DMS 273 treated with DMSO at 0.1 percent for 48 hours (cell line): Measurements from ENCODE around the gene NAA38.

Source experiments
- DNase-seq: peaks from one replicate; lab custom pipeline; 2025; lab: John Stamatoyannopoulos, UW

NAA38 gene

DNA sequence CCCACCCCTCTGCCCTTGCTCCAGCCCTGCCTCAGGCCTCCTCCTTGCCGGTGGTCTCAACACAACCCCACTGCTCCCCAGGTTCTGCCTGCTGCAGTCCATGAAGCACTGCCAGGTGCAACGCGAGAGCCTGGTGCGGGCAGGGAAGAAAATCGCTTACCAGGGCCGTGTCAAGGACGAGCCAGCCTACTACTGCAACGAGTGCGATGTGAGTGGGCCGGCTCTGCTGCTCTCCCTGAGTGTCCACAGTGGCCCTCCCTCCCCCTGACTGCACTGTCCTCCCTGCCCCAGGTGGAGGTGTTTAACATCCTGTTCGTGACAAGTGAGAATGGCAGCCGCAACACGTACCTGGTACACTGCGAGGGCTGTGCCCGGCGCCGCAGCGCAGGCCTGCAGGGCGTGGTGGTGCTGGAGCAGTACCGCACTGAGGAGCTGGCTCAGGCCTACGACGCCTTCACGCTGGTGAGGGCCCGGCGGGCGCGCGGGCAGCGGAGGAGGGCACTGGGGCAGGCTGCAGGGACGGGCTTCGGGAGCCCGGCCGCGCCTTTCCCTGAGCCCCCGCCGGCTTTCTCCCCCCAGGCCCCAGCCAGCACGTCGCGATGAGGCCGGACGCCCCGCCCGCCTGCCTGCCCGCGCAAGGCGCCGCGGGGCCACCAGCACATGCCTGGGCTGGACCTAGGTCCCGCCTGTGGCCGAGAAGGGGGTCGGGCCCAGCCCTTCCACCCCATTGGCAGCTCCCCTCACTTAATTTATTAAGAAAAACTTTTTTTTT, 4.3 kb downstream of the NAA38 start:
- DNase-seq: no peak

DNA sequence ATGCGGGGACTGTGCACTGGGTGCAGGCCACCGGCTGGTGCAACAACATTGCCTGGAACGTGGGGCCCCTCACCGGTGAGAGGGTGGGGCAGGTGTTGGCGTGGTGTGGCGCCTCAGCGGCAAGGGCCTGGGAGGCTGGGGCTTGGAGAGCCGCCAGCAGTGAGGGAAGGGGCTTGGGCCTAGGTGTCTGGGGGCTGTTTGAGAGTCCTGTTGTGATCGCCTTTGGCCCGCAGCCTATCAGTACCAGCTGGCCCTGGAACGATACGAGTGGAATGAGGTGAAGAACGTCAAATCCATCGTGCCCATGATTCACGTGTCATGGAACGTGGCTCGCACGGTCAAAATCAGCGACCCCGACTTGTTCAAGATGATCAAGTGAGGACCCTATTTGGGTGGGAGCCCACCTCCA, 5.1 kb downstream of the NAA38 start:
- DNase-seq: no peak

DNA sequence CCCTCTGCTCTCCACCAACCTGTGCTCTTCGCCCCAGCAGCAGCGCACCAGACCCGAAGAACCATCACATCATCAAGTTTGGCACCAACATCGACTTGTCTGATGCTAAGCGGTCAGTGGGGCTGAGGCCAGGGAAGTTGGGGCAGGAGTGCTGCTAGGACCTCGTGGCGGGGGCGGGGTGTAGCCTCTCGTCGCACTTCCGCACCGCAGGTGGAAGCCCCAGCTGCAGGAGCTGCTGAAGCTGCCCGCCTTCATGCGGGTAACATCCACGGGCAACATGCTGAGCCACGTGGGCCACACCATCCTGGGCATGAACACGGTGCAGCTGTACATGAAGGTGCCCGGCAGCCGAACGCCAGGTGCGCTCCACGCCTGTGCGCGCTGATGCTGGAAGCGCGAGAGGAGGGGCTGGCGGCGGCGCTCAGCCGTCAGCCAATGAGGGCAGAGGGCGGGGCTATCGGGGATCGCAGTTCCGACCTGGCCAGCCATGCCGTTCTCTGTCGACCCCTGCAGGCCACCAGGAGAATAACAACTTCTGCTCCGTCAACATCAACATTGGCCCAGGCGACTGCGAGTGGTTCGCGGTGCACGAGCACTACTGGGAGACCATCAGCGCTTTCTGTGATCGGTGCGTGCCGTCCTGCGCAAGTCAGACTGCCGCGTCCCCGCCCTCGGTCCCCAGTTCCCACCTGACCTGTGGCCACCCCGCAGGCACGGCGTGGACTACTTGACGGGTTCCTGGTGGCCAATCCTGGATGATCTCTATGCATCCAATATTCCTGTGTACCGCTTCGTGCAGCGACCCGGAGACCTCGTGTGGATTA, 5.7 kb downstream of the NAA38 start:
- DNase-seq: no peak

DNA sequence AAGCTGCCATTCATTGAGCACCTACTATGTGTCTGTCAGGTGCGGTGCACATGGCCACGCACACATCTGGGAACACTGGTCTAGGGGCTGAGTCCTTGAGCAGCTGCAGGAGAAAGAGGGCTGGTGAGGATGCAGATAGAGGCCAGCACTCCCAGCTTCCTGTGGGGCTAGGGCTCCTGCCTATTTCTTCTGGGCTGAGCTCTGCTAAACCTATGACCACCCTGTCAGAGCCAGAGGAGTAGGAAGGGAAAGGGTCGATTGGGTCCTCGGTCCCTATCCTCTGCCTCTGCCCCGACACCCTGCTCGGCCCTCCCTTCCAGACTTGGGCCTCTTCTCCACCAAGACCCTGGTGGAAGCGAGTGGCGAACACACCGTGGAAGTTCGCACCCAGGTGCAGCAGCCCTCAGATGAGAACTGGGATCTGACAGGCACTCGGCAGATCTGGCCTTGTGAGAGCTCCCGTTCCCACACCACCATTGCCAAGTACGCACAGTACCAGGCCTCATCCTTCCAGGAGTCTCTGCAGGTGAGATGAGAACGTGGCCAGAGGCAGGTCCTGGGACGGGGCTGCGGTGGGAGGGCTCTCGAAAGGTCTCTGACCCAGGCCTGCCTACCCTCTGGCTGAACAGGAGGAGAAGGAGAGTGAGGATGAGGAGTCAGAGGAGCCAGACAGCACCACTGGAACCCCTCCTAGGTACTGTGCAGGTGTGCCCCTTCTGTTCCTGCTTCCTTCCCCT, 6.5 kb downstream of the NAA38 start:
- DNase-seq: no peak

DNA sequence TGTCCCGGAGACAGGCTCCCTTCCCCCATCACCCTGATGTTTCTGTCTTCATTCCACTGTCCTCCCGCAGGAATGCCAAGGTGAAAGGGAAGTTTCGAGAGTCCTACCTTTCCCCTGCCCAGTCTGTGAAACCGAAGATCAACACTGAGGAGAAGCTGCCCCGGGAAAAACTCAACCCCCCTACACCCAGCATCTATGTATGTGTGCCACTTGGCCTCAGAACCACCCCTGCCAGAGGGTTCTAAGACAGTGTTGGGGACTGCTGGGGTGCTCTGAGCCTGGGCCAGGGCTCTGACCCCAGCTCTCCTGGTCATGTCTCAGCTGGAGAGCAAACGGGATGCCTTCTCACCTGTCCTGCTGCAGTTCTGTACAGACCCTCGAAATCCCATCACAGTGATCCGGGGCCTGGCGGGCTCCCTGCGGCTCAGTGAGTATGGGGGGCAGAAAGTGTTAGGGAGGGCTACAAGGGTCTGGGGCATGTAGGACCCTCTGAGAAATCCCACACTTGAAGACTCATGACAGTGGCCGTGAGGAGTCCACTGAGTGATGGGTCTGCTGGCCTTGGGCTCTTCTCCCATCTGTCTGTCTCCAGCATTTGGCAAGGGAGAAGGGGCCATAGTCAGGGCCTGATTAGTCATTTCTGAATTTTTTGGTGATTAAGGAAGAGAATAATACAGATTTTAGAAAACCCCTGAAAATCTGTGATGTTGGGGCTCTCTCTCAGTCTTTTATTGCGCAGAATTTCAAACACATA, 7.4 kb downstream of the NAA38 start:
- no peak for DNase-seq

DNA sequence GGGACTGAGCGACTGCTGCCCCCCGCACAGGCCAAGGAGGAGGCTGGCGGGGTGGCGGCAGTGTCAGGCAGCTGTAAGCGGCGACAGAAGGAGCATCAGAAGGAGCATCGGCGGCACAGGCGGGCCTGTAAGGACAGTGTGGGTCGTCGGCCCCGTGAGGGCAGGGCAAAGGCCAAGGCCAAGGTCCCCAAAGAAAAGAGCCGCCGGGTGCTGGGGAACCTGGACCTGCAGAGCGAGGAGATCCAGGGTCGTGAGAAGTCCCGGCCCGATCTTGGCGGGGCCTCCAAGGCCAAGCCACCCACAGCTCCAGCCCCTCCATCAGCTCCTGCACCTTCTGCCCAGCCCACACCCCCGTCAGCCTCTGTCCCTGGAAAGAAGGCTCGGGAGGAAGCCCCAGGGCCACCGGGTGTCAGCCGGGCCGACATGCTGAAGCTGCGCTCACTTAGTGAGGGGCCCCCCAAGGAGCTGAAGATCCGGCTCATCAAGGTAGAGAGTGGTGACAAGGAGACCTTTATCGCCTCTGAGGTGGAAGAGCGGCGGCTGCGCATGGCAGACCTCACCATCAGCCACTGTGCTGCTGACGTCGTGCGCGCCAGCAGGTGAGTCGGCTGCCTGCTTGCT, 8.1 kb downstream of the NAA38 start:
- DNase-seq: no peak

DNA sequence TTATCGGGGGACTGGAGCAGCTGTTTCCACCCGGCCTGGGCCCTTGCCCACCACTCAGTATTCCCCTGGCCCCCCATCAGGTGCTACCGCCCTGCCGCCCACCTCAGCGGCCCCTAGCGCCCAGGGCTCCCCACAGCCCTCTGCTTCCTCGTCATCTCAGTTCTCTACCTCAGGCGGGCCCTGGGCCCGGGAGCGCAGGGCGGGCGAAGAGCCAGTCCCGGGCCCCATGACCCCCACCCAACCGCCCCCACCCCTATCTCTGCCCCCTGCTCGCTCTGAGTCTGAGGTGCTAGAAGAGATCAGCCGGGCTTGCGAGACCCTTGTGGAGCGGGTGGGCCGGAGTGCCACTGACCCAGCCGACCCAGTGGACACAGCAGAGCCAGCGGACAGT, 8.6 kb downstream of the NAA38 start:
- DNase-seq: no peak

DNA sequence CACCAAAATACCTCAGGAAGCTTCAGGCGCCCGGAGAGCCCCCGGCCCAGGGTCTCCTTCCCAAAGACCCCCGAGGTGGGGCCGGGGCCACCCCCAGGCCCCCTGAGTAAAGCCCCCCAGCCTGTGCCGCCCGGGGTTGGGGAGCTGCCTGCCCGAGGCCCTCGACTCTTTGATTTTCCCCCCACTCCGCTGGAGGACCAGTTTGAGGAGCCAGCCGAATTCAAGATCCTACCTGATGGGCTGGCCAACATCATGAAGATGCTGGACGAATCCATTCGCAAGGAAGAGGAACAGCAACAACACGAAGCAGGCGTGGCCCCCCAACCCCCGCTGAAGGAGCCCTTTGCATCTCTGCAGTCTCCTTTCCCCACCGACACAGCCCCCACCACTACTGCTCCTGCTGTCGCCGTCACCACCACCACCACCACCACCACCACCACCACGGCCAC, 9.2 kb downstream of the NAA38 start:
- no peak for DNase-seq

DNA sequence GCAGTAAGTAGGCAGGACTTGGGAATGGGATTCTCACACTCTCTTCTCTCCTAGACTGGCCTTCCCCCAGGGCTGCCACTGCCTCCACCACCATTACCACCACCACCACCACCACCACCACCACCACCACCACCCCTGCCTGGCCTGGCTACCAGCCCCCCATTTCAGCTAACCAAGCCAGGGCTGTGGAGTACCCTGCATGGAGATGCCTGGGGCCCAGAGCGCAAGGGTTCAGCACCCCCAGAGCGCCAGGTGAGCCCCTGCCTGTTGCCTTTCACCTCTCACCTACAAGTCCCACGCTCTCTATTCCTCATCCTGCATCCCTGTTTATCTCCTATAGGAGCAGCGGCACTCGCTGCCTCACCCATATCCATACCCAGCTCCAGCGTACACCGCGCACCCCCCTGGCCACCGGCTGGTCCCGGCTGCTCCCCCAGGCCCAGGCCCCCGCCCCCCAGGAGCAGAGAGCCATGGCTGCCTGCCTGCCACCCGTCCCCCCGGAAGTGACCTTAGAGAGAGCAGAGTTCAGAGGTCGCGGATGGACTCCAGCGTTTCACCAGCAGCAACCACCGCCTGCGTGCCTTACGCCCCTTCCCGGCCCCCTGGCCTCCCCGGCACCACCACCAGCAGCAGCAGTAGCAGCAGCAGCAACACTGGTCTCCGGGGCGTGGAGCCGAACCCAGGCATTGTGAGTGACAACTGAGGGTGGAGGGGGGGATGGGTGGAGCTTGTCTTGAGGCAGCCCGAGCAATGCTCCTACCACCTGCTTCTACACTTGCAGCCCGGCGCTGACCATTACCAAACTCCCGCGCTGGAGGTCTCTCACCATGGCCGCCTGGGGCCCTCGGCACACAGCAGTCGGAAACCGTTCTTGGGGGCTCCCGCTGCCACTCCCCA, 10.3 kb downstream of the NAA38 start:
- DNase-seq: no peak

DNA sequence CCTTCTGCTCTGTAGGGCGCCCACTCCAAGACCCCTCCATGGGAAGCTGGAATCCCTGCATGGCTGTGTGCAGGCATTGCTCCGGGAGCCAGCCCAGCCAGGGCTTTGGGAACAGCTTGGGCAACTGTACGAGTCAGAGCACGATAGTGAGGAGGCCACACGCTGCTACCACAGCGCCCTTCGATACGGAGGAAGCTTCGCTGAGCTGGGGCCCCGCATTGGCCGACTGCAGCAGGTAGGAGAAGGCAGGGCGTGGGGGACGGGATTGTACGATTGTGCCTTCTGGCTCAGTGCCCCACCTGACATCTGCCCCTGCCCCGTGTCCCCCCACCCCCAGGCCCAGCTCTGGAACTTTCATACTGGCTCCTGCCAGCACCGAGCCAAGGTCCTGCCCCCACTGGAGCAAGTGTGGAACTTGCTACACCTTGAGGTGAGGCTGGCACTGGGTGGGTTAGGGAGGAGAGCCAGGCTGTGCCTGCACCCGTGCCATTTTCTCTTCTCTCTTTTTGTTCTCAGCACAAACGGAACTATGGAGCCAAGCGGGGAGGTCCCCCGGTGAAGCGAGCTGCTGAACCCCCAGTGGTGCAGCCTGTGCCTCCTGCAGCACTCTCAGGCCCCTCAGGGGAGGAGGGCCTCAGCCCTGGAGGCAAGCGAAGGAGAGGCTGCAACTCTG, 11.2 kb downstream of the NAA38 start:
- DNase-seq: no peak

DNA sequence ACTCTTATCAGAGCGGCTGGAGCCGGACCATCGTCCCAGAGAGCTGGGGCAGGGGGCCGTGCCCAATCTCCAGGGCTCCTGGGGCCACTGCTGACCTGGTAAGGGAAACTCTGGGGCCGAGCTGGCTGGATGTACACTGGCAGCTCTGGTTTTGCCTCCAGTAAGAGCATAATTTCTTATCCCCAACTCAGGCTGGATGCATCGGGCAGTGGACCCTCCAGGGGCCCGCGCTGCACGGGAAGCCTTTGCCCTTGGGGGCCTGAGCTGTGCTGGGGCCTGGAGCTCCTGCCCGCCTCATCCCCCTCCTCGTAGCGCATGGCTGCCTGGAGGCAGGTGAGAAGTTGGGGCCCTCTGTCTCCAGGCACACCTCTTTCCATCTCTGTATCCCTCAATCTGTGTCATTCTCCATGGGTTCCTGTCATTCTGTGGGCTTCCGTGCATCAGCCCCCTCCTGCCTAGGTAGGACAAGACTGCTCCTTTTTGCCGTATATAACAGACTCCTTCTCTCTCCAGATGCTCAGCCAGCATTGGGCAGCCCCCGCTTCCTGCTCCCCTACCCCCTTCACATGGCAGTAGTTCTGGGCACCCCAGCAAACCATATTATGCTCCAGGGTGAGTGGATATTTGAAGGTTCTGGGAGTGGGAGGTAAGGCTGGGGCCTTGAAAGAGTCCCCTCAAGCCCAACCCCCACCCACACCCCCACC, 11.8 kb downstream of the NAA38 start:
- DNase-seq: no peak

DNA sequence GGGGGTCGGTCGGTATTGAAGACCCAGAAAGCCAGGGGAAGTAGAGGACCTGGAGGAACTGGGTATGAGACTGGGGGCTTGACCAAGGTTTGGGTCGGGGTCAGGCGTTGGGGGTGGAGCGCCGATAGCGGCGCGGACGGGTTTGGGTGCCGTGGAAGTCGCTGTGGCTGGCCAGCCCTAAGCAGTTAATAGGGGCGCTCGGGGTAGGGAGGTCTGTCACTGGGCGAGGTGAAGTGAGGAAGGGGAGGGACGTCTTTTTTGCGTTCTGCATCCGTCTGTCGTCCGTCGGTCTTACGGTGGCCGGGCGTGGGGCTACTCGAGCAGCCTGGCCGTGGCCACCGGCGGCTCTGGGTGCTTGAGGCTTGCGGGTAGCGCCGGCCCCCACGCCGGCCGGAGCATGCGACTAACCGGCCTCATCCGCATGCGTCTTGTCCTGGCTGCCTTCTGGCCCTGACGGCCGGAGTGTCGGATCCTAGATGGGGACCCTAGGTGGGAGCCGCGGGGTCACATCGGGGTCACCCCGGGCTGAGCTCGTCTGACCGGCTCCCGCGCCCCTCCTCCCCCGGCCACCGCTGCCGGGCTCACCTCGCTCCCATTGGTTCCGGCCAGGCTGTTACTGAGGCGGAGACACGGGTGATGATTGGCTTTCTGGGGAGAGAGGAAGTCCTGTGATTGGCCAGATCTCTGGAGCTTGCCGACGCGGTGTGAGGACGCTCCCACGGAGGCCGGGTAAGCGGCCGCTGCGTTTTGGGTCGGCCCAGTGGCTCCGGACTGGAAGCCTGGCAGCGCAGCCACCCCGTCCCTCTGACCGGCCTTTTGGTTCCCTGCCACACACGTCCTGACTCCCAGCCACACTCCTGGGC, 12.8 kb downstream of the NAA38 start:
- DNase-seq: peak; percentile 79

DNA sequence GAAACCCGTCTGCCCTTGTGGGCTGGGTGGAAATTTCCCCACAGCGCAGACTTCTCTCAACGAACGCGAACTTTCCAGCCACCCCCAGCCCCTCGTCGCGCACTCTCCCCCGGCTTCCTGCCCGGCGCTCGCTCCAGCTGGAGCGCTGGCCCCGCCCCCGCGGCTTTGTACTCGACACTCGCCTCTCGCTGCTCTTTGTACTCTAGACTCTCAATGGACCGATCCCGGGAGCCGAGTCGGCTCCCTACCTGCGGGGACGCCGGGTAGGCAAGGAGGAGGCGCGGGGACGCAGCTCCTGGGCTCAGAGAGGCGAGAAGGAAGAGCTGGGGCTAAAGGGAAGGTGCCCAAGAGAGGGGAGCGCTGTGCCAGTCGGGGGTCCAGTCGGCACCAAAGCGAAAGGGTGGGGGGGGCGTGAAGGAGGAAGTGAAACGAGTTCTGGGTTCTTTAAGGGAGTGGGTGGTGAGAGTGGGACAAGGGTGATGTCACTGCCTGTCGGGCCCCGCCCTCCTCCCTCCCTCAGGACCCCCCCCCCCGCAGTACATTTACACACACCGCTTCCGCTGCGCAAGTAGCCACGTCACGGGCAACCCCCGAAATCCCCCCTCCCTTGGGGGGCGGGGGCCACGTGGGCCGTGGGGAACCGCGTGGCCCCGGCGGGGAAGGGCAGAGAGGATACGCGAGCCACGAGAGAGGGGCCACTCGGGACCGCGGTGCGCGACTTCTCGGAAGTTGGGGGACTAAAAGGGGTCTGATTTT, 13.6 kb downstream of the NAA38 start:
- DNase-seq: peak; percentile 55

DNA sequence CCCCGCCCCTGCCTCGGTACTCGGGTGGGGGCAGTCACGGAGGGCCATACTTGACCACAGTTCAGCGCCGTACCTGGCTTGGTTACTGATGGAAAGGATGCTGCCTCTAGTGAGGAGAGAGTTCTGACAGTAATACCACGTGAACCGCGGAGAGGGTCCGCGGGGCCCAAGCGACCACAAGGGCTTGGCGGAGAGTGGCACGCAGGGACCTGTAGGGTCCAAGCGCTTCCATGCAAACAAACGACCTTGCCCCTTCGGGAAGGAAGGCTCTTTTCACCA, 14.2 kb downstream of the NAA38 start:
- no peak for DNase-seq

DNA sequence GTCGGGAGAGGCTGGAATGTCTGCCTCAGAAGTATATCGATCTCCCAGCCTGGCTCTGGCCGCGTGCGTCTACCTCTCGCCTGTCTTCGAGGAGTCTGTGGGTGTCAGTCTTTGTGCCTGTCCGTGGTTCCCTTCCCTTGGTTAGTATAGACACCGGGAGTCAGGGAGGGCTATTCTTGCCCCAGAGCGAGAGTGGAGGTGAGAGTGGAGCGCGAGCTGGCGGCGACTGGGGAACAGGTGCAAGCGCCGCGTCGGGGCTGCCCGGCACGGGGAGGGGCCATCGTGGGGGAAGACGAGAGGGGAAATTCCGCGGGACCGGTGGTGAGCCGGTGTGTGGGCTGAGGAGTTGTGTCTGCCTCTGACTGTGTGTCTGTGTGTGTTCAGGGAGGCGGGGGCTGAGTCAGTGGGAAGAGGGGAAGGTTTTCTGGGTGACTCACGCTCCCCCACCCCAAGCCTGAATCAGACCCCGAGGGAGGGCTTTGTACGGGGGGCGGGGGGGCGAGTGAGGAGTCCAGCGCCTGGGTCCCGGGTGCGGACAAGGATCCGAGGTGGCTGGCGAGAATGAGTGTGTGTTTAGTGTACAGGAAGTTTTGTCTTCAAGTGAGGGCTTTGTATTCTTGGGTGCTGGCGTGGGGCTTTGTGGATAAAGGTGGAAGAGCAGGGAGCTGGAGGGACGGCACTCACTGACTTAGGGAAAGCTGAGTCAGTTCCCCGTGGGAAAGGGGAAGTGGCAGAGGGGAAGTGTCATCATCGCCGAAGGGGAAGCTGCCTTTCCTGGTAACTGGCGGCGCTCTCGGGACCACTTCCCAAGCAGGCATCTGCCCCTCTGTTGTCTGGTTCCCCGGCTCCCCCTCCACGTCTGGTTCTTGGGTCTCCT, 14.7 kb downstream of the NAA38 start:
- peak; percentile 15 for DNase-seq

DNA sequence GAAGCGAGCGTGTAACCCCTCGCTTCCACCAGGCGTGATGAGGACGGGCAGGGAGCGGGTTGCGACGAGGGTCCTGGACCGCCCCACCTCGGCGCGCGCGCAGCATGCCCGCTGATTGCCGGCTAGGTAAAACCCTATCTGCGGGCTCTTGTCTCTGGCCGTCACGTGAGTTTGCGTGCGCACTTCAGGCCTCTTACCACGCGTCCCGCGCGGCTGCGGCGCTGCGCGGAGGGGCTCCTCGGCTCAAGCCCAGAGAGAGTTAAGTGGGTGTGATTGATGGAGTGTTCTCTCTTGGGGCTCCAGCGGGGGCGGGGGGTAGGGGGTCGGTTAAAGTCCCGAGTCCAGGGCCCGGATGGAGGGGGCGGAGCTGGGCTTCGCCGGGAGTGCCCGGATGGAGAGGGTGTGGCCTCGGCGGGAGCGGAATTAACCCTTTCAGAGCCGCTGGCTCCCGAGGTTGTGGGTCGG, 15.4 kb downstream of the NAA38 start:
- DNase-seq: peak; percentile 64
